SK-N-SH (cell line): ENCODE data around the gene IKBKE.
A peak's percentile ranks its signal among the peaks of the same experiment; 100 is the strongest.

Source experiments
- CTCF ChIP-seq: fragments of 200-600 bp; sonication (generic); IDR thresholded peaks from 2 replicates; pipeline ENCODE4 v1.6.1; 2017; ENCODE audit warnings: antibody characterized with exemption, mild to moderate bottlenecking, moderate library complexity
- EP300 ChIP-seq, 2 experiments: IDR thresholded peaks; 2 replicates each; pipeline versions ENCODE4 v1.4.0 to v1.6.1; 2012; ENCODE audit warnings: borderline replicate concordance in 1 of 2, low read depth in 1 of 2, low read length in 1 of 2
- EZH2phosphoT487 ChIP-seq: fragments of 200-600 bp; sonication (generic); IDR thresholded peaks from 2 replicates; pipeline ENCODE4 v1.6.1; 2017; ENCODE audit warnings: low read depth, mixed run types, mild to moderate bottlenecking, antibody characterized with exemption, moderate library complexity, borderline replicate concordance
- FOSL2 ChIP-seq: IDR thresholded peaks from 2 replicates; pipeline ENCODE4 v1.4.0; 2012; ENCODE audit warnings: low read depth, mild to moderate bottlenecking, moderate library complexity, borderline replicate concordance
- MAX ChIP-seq: IDR thresholded peaks from 2 replicates; pipeline ENCODE4 v1.4.0; 2012; ENCODE audit warnings: low read depth
- NFIC ChIP-seq: IDR thresholded peaks from 2 replicates; pipeline ENCODE4 v1.4.0; 2012; ENCODE audit warnings: borderline replicate concordance
- POLR2AphosphoS5 ChIP-seq: IDR thresholded peaks from 2 replicates; pipeline ENCODE4 v1.6.1; 2012; ENCODE audit warnings: low read depth, low read length
- RAD21 ChIP-seq: IDR thresholded peaks from 2 replicates; pipeline ENCODE4 v1.6.1; 2012; ENCODE audit warnings: mild to moderate bottlenecking, low read length
- RCOR1 ChIP-seq: fragments of 150-350 bp; IDR thresholded peaks from 2 replicates; pipeline ENCODE4 v1.6.1; 2017; ENCODE audit warnings: antibody characterized with exemption, low read length
- SIN3A ChIP-seq: IDR thresholded peaks from 2 replicates; pipeline ENCODE4 v1.6.1; 2012; ENCODE audit warnings: low read depth, mild to moderate bottlenecking, low read length, moderate library complexity, borderline replicate concordance
- TAF1 ChIP-seq: IDR thresholded peaks from 2 replicates; pipeline ENCODE4 v1.6.1; 2012; ENCODE audit warnings: low read depth, mild to moderate bottlenecking, low read length, moderate library complexity, borderline replicate concordance
- TEAD4 ChIP-seq: IDR thresholded peaks from 2 replicates; pipeline ENCODE4 v1.4.0; 2012; ENCODE audit warnings: mild to moderate bottlenecking, borderline replicate concordance; ENCODE audit not compliant: insufficient read depth
- ZBTB33 ChIP-seq: IDR thresholded peaks from 2 replicates; pipeline ENCODE4 v1.4.0; 2012; ENCODE audit warnings: low read depth, borderline replicate concordance

GRCh38 chr1:206464456-206464964 lies 5.8 kb upstream of the IKBKE start:
- TF ChIP-seq CTCF, result no peak
- TF ChIP-seq SIN3A, result no peak
- TF ChIP-seq EZH2phosphoT487, result no peak
- no peak for TF ChIP-seq POLR2AphosphoS5
- peak; percentile 45; the same call in 1 of the 2 replicates for TF ChIP-seq NFIC
- no peak for TF ChIP-seq RCOR1
- TF ChIP-seq TEAD4, result no peak
- TF ChIP-seq RAD21, result no peak
- TF ChIP-seq MAX, result no peak
- TF ChIP-seq ZBTB33, result no peak
- TF ChIP-seq TAF1, result no peak
- no peak for TF ChIP-seq EP300 (IDR thresholded peaks at IDR 0.05; ENCODE audit: borderline replicate concordance in 1 of 2, low read depth in 1 of 2, low read length in 1 of 2)
- peak; percentile 58; the same call in 1 of the 2 replicates for TF ChIP-seq FOSL2
